GM12892 (cell line): ENCODE data around the gene KAZALD1.

Source experiments
- DNase-seq: peaks from one replicate; pipeline ENCODE4 v3.0.0; 2011; ENCODE audit not compliant: insufficient read length
- FAIRE-seq: peaks from 2 replicates; lab custom pipeline; 2011; peaks lifted over from hg19 to GRCh38; lab: Jason Lieb, UNC
- POLR2A ChIP-seq: IDR thresholded peaks from 2 replicates; pipeline ENCODE4 v1.6.1; 2011; ENCODE audit warnings: low read depth, low read length, control low read depth
- POLR2AphosphoS5 ChIP-seq: IDR thresholded peaks from 2 replicates; pipeline ENCODE4 v1.6.1; 2011; ENCODE audit warnings: low read depth, low read length, control low read depth
- TAF1 ChIP-seq: IDR thresholded peaks from 2 replicates; pipeline ENCODE4 v1.6.1; 2011; ENCODE audit warnings: low read depth, mild to moderate bottlenecking, control low read depth, low read length, borderline replicate concordance

KAZALD1 gene

DNA sequence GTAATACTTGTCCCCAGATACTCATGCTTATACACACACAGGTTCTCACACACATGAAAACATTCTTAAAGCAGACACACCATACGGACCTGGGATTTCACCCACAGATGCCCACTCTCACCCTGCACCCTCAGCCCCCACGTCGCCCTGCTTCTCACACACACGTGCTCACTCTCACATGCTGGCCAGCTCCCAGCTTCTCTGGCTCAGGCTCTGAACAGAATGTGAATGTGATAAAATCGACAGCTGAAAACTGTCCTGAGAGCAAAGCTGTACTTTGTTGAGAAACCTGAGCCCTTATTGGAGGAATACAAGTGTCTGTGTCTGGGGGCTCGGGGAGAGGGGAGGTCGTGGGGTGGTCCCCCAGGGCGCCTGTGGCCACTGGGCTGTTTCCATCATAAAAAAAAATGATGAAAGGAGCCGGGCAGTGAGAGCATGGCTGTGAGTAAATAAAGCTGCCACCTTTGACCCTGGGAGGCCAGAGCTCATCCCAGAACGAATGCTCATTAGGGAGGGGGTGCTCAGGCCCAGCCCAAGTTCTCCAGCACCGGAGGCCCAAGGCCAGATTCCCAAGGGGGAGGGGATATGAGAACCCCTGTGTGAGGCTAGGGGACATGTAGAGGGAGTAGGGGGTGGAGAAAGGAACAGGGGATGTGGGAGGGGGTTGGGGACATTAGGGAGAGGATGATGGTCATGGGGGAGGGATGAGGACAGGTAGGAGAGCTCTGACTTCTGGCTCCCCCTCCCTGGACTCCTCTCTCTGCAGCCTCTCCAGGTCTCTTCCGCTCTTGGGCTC, 51.2 kb downstream of the KAZALD1 start:
- no peak for FAIRE-seq
- no peak for TF ChIP-seq TAF1
- no peak for TF ChIP-seq POLR2A
- no peak for TF ChIP-seq POLR2AphosphoS5
- DNase-seq = no peak

- TF ChIP-seq POLR2AphosphoS5 (no peak), POLR2A (no peak), TAF1 (no peak)
- no peak for FAIRE-seq
- DNase-seq = no peak
These were observed 52.2 kb downstream of the KAZALD1 start for GRCh38 chr10:101113890-101114403.

- FAIRE-seq = no peak
- no peak for DNase-seq
- TF ChIP-seq POLR2AphosphoS5 (no peak), TAF1 (no peak), POLR2A (no peak)
These were observed 52.9 kb downstream of the KAZALD1 start for GRCh38 chr10:101114646-101115045.
